Measurements from ENCODE around the gene SH2D3A.
"Not testable (repeated sequence)": the region's sequence is repeated elsewhere in the genome, so short reads cannot be mapped to it uniquely, and the experiment has no call there.

SH2D3A gene

DNA sequence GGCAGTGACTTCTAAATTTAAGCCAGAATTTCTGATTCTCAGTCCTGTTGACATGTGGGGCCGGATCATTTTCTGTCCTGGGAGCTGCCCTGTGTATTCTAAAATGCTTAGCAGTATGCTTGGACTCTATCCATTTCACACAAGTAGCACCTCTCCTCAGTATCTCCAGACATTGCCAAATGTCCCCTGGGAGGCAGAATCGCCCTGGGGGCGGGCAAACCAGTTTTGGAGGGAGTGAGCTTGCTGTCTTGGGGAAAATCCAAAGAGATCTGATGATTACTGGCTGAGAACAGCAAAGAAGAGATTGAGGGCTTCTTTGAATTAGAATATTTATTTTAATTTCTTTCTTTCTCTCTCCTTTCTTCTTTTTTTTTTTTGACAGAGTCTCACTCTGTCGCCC is 21.7 kb upstream of the SH2D3A start:
- no peak for DNase-seq

DNA sequence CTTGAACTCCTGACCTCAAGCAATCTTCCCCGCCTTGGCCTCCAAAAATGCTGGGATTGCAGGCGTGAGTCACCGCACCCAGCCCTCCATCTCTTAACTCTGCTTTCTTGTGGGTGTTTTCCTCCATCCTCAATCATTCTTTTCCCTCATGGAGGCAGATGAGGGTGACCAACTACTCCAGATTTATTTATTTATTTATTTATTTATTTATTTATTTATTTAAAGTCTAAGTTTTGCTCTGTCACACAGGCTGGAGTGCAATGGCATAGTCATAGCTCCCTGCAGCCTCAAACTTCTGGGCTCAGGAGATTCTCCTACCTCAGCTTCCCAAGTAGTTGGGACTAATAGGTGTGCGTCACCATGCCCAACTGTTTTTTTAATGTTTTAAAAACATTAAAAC is 20.2 kb upstream of the SH2D3A start:
- no peak for DNase-seq

- DNase-seq, result no peak
Observed at GRCh38 chr19:6779206-6779605, 12.0 kb upstream of the SH2D3A start.

GRCh38 chr19:6778386-6778785 is 11.2 kb upstream of the SH2D3A start:
- no peak for DNase-seq

GRCh38 chr19:6777434-6777833 is 10.2 kb upstream of the SH2D3A start:
- no peak for DNase-seq

GRCh38 chr19:6776999-6777398 is 9.8 kb upstream of the SH2D3A start:
- no peak for DNase-seq

DNA sequence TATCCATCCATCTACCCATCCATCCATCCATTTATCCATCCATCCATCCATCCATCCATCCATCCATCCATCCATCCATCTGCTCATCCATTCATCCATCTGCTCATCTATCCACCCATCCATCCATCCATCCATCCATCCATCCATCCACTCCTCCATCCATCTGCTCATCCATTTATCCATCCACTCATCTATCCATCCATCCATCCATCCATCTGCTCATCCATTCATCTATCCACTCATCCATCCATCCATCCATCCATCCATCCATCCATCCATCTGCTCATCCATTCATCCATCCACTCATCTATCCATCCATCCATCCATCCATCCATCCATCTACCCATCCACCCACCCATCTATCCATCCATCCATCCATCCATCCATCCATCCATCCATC is 8.8 kb upstream of the SH2D3A start:
- DNase-seq, result not testable (repeated sequence)

GRCh38 chr19:6774821-6775707 is 7.8 kb upstream of the SH2D3A start:
- DNase-seq, result no peak

- DNase-seq, result peak; percentile 37 to 43
Observed at GRCh38 chr19:6773323-6773931, 6.2 kb upstream of the SH2D3A start.

- no peak for DNase-seq
Observed at GRCh38 chr19:6772866-6773322, 5.7 kb upstream of the SH2D3A start.

DNA sequence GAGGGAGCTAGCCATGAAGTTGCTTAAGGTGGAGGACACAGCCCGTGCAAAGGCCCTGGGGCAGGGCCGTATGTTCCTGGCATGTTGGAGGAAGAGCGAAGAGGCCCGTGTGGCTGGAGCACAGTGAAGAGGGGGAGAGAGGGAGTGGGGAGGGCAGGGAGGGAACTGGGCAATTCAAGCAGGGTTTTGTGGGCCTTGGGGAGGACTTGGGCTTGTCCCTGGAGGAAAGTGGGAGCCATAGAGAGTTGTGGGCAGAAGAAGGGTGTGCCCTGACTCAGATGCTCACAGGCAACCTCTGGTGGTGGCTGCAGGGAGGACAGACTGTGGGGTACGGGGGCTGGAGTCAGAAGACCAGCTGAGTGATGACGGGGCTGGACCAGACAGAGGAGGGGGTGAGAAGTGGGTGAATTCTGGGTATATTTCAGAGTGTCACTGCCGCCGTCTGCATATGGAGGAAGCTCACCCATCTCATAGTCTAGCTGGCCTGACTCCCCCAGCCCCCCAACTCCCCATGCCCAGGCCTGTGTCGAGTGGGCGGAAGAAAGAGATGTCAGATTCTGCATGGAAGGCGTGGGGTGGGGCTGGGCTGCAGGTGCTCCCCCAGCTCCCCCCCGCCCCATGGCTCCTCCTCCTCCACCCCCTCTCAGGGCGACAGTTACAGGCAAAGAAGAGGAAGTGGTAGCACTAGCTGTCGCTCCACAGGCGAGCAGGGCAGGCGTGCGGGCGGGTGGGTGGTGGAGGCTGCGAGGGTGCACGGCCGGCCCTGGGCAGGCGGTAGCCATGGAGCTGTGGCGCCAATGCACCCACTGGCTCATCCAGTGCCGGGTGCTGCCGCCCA is 5.0 kb upstream of the SH2D3A start, which contains the start of gene VAV1:
Gene VAV1, plus strand, starts transcription at position 681 of the 838 bp plus-strand sequence. Its CDS starts 100 bp downstream, at position 781.
- peak; percentile 75 to 86 for DNase-seq

GRCh38 chr19:6771648-6772027 is 4.4 kb upstream of the SH2D3A start:
- not testable (repeated sequence) for DNase-seq

- DNase-seq, result no peak
Observed at GRCh38 chr19:6769006-6769619, 1.9 kb upstream of the SH2D3A start.

DNA sequence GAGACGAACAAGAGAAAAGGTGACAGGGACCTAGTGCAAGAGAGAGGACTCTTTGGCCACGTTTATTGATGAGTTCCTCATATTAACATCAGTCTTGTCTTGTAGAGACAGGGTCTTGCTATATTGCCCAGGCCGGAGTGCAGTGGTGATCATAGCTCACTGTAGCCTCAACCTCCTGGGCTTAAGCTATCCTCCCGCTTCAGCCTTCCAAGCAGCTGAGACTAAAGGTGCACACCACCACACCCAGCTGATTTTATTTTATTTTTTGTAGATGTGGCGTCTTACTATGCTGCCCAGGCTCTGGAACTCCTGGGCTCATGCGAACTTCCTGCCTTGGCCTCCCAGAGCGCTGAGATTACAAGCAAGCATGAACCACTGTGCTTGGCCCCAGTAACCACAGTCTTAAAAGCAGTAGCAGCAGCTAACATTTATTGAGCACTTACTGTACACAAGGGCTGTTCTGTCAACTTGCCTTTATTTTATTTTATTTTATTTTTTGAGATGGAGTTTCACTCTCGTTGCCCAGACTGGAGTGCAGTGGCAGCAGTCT is 1.1 kb upstream of the SH2D3A start:
- no peak for DNase-seq

DNA sequence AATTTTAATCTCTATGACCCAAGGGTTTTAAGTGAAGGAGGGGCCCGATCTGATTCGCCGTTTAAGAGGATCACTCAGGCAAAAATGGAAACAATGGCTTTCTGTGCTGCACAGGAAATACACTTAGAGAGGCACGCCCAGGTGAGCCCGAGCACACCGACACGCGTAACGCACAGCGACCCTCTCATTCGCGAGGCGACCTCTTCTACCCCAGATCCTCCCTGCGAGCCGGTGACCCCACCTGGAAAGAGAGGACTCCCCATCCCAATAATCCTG is 216 bp downstream of the SH2D3A start:
- no peak for DNase-seq

DNA sequence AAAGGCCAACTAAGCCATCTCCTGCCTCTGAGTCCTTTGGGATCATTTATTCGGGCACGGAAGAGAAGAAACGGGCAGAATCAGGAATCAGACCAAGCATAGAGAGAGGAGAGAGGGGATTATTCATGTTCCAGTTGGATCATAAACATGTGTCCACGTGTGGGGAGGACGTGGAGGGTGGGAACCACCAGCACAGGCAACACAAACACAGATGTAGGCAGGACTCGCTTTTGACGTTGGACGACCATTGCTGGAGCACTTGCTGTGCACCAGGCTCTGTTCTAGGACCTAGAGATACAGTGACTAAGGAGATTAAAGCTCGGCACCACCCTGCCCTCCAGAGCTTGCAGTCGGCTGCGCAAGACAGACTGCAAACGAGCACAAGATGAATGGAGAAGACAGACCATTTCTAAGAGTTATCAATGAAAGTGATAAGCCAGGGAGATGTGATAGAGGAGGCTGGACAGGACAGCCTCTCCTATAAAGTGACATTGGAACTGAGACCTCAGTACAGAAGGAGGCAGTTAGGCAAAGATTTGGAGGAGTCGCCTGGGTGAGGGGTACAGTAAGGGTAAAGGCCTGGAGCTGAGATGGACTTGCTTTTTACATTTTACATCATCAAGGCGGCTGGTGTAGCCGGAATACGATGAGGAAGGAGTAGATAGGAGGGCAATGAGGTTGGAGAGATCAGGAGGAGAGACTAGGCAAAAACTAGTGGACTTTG is 716 bp downstream of the SH2D3A start:
- DNase-seq, result no peak

DNA sequence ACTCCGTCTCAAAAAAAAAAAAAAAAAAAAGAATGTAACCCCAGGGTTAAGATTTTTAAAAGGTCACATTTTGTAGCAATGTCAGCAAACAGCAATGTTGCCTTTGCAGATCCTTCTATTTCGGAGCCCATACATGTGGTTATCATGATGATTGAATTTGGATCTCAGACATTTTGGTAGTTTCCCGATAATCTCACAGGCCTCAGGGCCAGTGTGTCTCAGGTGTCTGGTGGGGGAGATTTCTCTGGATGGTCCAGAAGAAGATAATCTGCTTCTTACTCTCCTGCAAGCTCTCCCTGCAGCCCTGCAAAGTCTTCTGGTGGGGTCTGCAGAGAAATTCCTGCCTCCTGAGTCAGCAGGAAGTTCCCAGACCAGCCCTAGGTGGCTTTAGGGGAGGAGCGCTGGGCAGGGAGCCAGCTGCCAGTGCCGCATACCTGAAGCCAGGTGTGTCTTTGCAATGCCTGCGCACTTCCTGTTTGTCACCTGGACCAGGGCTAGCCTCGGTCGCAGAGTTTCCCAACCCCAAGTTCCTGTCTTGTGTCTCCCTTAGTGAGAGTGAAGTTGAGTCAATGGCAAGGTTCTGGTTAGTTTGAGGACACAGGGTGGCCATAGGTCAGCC is 1.4 kb downstream of the SH2D3A start:
- no peak for DNase-seq

GRCh38 chr19:6762253-6762797 is 4.9 kb downstream of the SH2D3A start:
- not testable (repeated sequence) for DNase-seq

DNA sequence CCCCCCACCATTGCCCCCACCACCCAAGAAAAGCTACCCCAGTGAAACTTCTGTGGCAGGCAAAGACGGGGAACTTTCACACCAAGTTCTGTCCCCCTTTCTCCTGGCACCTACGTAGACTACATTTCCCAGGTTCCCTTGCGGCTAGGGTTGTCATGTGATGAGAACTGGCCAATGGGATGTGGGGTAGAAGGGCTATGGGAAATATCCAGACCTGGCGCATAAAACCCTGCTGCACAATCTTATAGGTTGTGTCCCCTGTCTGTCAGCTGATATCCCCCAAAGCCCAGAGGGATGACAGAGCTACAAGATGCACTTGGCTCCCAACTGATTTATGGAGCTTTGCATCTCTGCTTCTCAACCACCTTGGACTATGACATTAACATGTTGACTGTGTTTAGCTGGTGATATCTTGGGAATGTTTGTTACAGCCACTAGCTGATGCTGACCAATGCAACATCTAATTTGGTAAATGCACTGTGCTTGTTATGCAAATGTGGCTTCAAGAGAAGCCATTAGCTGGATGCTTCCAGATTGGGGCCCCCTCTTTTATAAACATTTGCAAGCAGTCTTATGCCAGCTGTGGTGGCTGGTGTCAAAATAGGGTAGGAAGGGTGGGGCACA is 6.1 kb downstream of the SH2D3A start:
- no peak for DNase-seq

GRCh38 chr19:6760606-6761005 is 6.6 kb downstream of the SH2D3A start:
- no peak for DNase-seq

All from stimulated activated CD4-positive, alpha-beta T cell treated with anti-CD3 and anti-CD28 coated beads, Interleukin-4, amount 100 ng/mL, for 4 hours (primary cell).